Tibial artery (tissue), 4 donors: Measurements from ENCODE around the gene ZNF587.
"Not testable (repeated sequence)": the region's sequence is repeated elsewhere in the genome, so short reads cannot be mapped to it uniquely, and the experiment has no call there.

Source experiments
- DNase-seq, 2 donors: peaks; one replicate each; pipeline ENCODE4 v3.0.0-alpha.2; 2019
- H3K27ac ChIP-seq, 2 donors: fragments of 200-600 bp; sonication (generic) in 1 of 2; 1 replicate in 1 of 2; 2 replicates in 1 of 2; pipeline ENCODE4 v1.5.1; 2018 to 2019; ENCODE audit warnings: mild to moderate bottlenecking in 1 of 2
- H3K27me3 ChIP-seq, 2 donors: fragments of 200-600 bp; sonication (generic) in 1 of 2; one replicate each; pipeline versions ENCODE4 v1.5.1 to v1.6.0; 2016 to 2019
- H3K36me3 ChIP-seq, 3 donors: fragments of 200-600 bp; sonication (generic) in 2 of 3; one replicate each; pipeline ENCODE4 v1.5.1; 2016 to 2019; ENCODE audit warnings: mild to moderate bottlenecking in 2 of 3
- H3K4me1 ChIP-seq, 4 donors: fragments of 200-600 bp; sonication (generic) in 2 of 4; 1 replicate in 3 of 4; 2 replicates in 1 of 4; pipeline ENCODE4 v1.5.1; 2016 to 2019
- H3K4me3 ChIP-seq, 2 donors: fragments of 200-600 bp; sonication (generic) in 1 of 2; 1 replicate in 1 of 2; 2 replicates in 1 of 2; pipeline ENCODE4 v1.5.1; 2018 to 2019; ENCODE audit warnings: mild to moderate bottlenecking in 2 of 2
- H3K9me3 ChIP-seq, 3 donors: fragments of 200-600 bp; sonication (generic) in 1 of 3; one replicate each; pipeline ENCODE4 v1.5.1; 2016 to 2019
- CTCF ChIP-seq, 2 experiments: fragments of 200-600 bp in 1 of 2; fragments of 450-650 bp in 1 of 2; IDR thresholded peaks; one replicate each; pipeline ENCODE4 v1.5.1; 2017 to 2019; ENCODE audit warnings: antibody characterized with exemption in 2 of 2, mild to moderate bottlenecking in 1 of 2, moderate library complexity in 1 of 2
- intact Hi-C: fragments of 100-400 bp; cut with DNase I; formaldehyde crosslinking; loops from one replicate; pipeline ENCODE4 v1.15.0; 2023; ENCODE audit warnings: low total_unique reads

ZNF587 gene

GRCh38 chr19:57820599-57820998 is 29.1 kb upstream of the ZNF587 start:
- no peak for TF ChIP-seq CTCF (IDR thresholded peaks at IDR 0.05)
- peaks cover 0 to 7% (median 0%) of the 10 kb centered on the region in 3 donors for H3K36me3 ChIP-seq
- DNase-seq, result no peak
- peak overlapping the region; percentile 70 to 73 for H3K4me3 ChIP-seq
- no peaks in the 10 kb centered on the region for H3K27me3 ChIP-seq
- H3K27ac ChIP-seq, result peak overlapping the region in 1 of 2 donors; percentile 82
- H3K9me3 ChIP-seq, result no peaks in the 10 kb centered on the region
- H3K4me1 ChIP-seq, result peaks cover 0 to 26% (median 9%) of the 10 kb centered on the region in 4 donors
- intact Hi-C loops, result no loop called here

- intact Hi-C loops, H3K27me3 ChIP-seq, H3K36me3 ChIP-seq, H3K4me3 ChIP-seq, H3K9me3 ChIP-seq, H3K27ac ChIP-seq, DNase-seq: not testable (repeated sequence)
- H3K4me1 ChIP-seq, result peaks cover 0 to 26% (median 9%) of the 10 kb centered on the region in 4 donors
These were observed 28.6 kb upstream of the ZNF587 start for GRCh38 chr19:57821095-57821494.

- DNase-seq, H3K27me3 ChIP-seq, H3K36me3 ChIP-seq, H3K9me3 ChIP-seq, intact Hi-C loops, H3K4me3 ChIP-seq, H3K27ac ChIP-seq: not testable (repeated sequence)
- peaks cover 0 to 26% (median 9%) of the 10 kb centered on the region in 4 donors for H3K4me1 ChIP-seq
These were observed 28.2 kb upstream of the ZNF587 start for GRCh38 chr19:57821501-57821900.

GRCh38 chr19:57823155-57823554 is 26.5 kb upstream of the ZNF587 start:
- H3K27me3 ChIP-seq, H3K9me3 ChIP-seq, H3K27ac ChIP-seq, H3K36me3 ChIP-seq, H3K4me3 ChIP-seq, intact Hi-C loops, DNase-seq: not testable (repeated sequence)
- H3K4me1 ChIP-seq, result peaks cover 0 to 26% (median 9%) of the 10 kb centered on the region in 4 donors

GRCh38 chr19:57823608-57824007 is 26.1 kb upstream of the ZNF587 start:
- H3K27me3 ChIP-seq, H3K4me3 ChIP-seq, DNase-seq, intact Hi-C loops, H3K27ac ChIP-seq, H3K9me3 ChIP-seq: not testable (repeated sequence)
- Histone ChIP-seq H3K4me1 (peaks cover 0 to 26% (median 9%) of the 10 kb centered on the region in 4 donors), H3K36me3 (peaks cover 0 to 14% (median 0%) of the 10 kb centered on the region in 3 donors)

- Histone ChIP-seq H3K27ac (no peak overlapping the region), H3K4me3 (no peak overlapping the region), H3K27me3 (no peaks in the 10 kb centered on the region), H3K4me1 (peaks cover 0 to 17% (median 7%) of the 10 kb centered on the region in 4 donors), H3K36me3 (peaks cover 0 to 16% (median 0%) of the 10 kb centered on the region in 3 donors), H3K9me3 (no peaks in the 10 kb centered on the region)
- intact Hi-C loops, result no loop called here
- DNase-seq, result no peak
- TF ChIP-seq CTCF (IDR thresholded peaks at IDR 0.05), result no peak
These were observed 24.1 kb upstream of the ZNF587 start for GRCh38 chr19:57825511-57825910.

- no peaks in the 10 kb centered on the region for H3K9me3 ChIP-seq
- no peaks in the 10 kb centered on the region for H3K27me3 ChIP-seq
- H3K36me3 ChIP-seq, result peaks cover 0 to 10% (median 0%) of the 10 kb centered on the region in 3 donors
- H3K27ac ChIP-seq, result no peak overlapping the region
- no peak for TF ChIP-seq CTCF (IDR thresholded peaks at IDR 0.05)
- intact Hi-C loops, result no loop called here
- no peak overlapping the region for H3K4me3 ChIP-seq
- DNase-seq, result no peak
- H3K4me1 ChIP-seq, result peaks cover 0 to 5% (median 0%) of the 10 kb centered on the region in 4 donors
These were observed 20.3 kb upstream of the ZNF587 start for GRCh38 chr19:57829316-57829715.

- peak; percentile 18 to 27 for TF ChIP-seq CTCF (IDR thresholded peaks at IDR 0.05)
- peak; percentile 53 to 78 for DNase-seq
- Histone ChIP-seq H3K27ac (peak within 1 kb of the TSS in 1 of 2 donors; percentile 60), H3K27me3 (no peaks in the 10 kb centered on the region), H3K4me3 (peak within 1 kb of the TSS; percentile 47 to 55), H3K9me3 (no peaks in the 10 kb centered on the region), H3K4me1 (peaks cover 0 to 5% (median 0%) of the 10 kb centered on the region in 4 donors), H3K36me3 (peaks cover 0 to 9% (median 0%) of the 10 kb centered on the region in 3 donors)
- intact Hi-C loops, result no loop called here
These were observed 19.5 kb upstream of the ZNF587 start, which contains the start of gene ZNF587B for GRCh38 chr19:57830071-57830602. ZNF587B (plus strand) TSS chr19:57830299; CDS start chr19:57830529, 230 bp downstream.

GRCh38 chr19:57836991-57837390 is 12.7 kb upstream of the ZNF587 start:
- intact Hi-C loops, H3K27ac ChIP-seq, H3K4me3 ChIP-seq, H3K27me3 ChIP-seq, H3K9me3 ChIP-seq, DNase-seq, H3K4me1 ChIP-seq: not testable (repeated sequence)
- peaks cover 22 to 43% (median 40%) of the 10 kb centered on the region in 3 donors for H3K36me3 ChIP-seq

- intact Hi-C loops, H3K27me3 ChIP-seq, DNase-seq, H3K9me3 ChIP-seq, H3K27ac ChIP-seq, H3K4me3 ChIP-seq, H3K4me1 ChIP-seq: not testable (repeated sequence)
- H3K36me3 ChIP-seq, result peaks cover 32 to 52% (median 52%) of the 10 kb centered on the region in 3 donors
These were observed 11.0 kb upstream of the ZNF587 start for GRCh38 chr19:57838622-57839191.
